DOHH2 (cell line): Measurements from ENCODE around the gene CCR5AS.

Experiments used
- H3F3A ChIP-seq: fragments of 200-600 bp; sonication (generic), shearing (Covaris generic); 2 replicates; pipeline ENCODE4 v1.6.0; 2016; ENCODE audit warnings: antibody characterized with exemption, mild to moderate bottlenecking; ENCODE audit not compliant: control insufficient read depth, insufficient read depth
- H3K27ac ChIP-seq: fragments of 200-600 bp; sonication (generic); 2 replicates; pipeline ENCODE4 v1.5.1; 2014; ENCODE audit warnings: low read depth, mild to moderate bottlenecking, low read length, moderate library complexity
- H3K27me3 ChIP-seq: fragments of 200-600 bp; sonication (generic); 2 replicates; pipeline ENCODE4 v1.6.1; 2014; ENCODE audit warnings: mild to moderate bottlenecking, low read length, mixed read lengths; ENCODE audit not compliant: control insufficient read depth
- H3K36me3 ChIP-seq: fragments of 200-600 bp; sonication (generic); 2 replicates; pipeline ENCODE4 v1.6.1; 2014; ENCODE audit warnings: mild to moderate bottlenecking, low read length, moderate library complexity, mixed read lengths; ENCODE audit not compliant: control insufficient read depth
- H3K4me1 ChIP-seq: fragments of 200-600 bp; sonication (generic); 2 replicates; pipeline ENCODE4 v1.6.1; 2014; ENCODE audit warnings: mild to moderate bottlenecking, low read length, mixed read lengths; ENCODE audit not compliant: control insufficient read depth
- H3K4me2 ChIP-seq: fragments of 200-600 bp; sonication (generic); 2 replicates; pipeline ENCODE4 v1.6.0; 2014; ENCODE audit warnings: mild to moderate bottlenecking, low read length, moderate library complexity
- H3K4me3 ChIP-seq: fragments of 200-600 bp; sonication (generic); 2 replicates; pipeline ENCODE4 v1.5.1; 2014; ENCODE audit warnings: mild to moderate bottlenecking, low read length, mixed read lengths
- H3K79me2 ChIP-seq: fragments of 200-600 bp; sonication (generic); 2 replicates; pipeline ENCODE4 v1.6.1; 2014; ENCODE audit warnings: mild to moderate bottlenecking, low read length, mixed read lengths; ENCODE audit not compliant: control insufficient read depth
- H3K9me2 ChIP-seq: fragments of 200-600 bp; sonication (generic); replicated peaks from 2 replicates; pipeline ENCODE4 v1.6.1; 2014; ENCODE audit warnings: mild to moderate bottlenecking, low read length, mixed read lengths; ENCODE audit not compliant: control insufficient read depth
- H3K9me3 ChIP-seq: fragments of 200-600 bp; sonication (generic); 2 replicates; pipeline ENCODE4 v1.6.1; 2014; ENCODE audit warnings: antibody characterized with exemption, low read length, mixed read lengths; ENCODE audit not compliant: control insufficient read depth, insufficient read depth
- H4K20me1 ChIP-seq: fragments of 200-600 bp; sonication (generic); 2 replicates; pipeline ENCODE4 v1.6.0; 2014; ENCODE audit warnings: low read depth, mild to moderate bottlenecking, antibody characterized with exemption, low read length, moderate library complexity; ENCODE audit not compliant: control insufficient read depth, insufficient read depth
- EZH2phosphoT487 ChIP-seq: fragments of 200-600 bp; sonication (generic); IDR thresholded peaks from 2 replicates; pipeline ENCODE4 v1.6.1; 2017; ENCODE audit warnings: borderline replicate concordance, mild to moderate bottlenecking, antibody characterized with exemption, low read length, moderate library complexity, mixed read lengths
- TF ChIP-seq, protein P1 (sequence below): fragments of 200-600 bp; sonication (generic); IDR thresholded peaks from one replicate; pipeline ENCODE4 v1.5.1; 2014; ENCODE audit warnings: antibody characterized with exemption, mild to moderate bottlenecking, low read depth, low read length; ENCODE audit not compliant: poor library complexity, severe bottlenecking

The CCR5AS gene

DNA sequence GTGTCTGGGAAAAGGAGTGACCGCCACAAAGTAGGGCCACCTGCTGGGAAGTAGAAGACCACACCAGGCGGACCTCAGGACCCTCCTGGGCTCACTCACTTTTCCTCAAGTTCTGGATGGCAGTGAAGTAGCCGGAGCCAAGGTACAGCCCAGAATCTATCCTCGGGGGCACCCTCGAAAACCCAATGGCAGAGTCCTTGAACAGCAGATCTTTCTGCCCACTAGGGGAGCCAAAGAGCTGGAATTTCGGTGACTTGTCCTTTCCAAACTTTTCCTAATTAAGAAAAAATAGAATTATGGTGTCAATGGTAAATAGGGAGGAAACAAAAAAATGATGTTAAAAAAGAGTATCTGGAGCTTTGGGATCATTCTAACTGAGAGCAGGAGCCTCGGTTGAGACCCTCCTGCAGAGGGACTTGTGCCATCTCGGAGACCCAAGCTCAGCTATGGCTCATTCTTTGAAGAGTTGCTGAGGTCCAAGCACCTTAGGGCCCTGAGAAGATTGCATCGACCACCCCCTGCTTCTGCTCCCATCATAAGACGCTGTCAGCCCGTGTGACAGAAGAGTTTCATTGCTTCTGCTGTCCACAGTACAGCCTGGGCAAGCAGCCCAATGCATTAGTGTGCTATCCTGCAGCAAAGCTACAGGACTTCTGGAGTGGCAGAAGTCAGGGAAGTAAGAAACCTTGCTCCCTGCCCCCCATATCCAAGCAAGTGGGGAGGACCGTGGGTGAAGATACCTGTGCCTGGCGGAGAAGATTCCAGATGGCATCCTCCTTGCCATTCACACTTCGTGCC lies 43.1 kb upstream of the CCR5AS start:
- Histone ChIP-seq H3K4me2 (no peak overlapping the region), H3K4me3 (no peak overlapping the region), H3K9me3 (no peaks in the 10 kb centered on the region), H4K20me1 (no peaks in the 10 kb centered on the region), H3K27ac (no peak overlapping the region), H3K4me1 (no peaks in the 10 kb centered on the region), H3F3A (no peaks in the 10 kb centered on the region), H3K36me3 (no peaks in the 10 kb centered on the region), H3K9me2 (no peaks in the 10 kb centered on the region), H3K27me3 (peaks cover 16% of the 10 kb centered on the region), H3K79me2 (no peaks in the 10 kb centered on the region)
- no peak for TF ChIP-seq EZH2phosphoT487
- TF ChIP-seq, protein P1, sequence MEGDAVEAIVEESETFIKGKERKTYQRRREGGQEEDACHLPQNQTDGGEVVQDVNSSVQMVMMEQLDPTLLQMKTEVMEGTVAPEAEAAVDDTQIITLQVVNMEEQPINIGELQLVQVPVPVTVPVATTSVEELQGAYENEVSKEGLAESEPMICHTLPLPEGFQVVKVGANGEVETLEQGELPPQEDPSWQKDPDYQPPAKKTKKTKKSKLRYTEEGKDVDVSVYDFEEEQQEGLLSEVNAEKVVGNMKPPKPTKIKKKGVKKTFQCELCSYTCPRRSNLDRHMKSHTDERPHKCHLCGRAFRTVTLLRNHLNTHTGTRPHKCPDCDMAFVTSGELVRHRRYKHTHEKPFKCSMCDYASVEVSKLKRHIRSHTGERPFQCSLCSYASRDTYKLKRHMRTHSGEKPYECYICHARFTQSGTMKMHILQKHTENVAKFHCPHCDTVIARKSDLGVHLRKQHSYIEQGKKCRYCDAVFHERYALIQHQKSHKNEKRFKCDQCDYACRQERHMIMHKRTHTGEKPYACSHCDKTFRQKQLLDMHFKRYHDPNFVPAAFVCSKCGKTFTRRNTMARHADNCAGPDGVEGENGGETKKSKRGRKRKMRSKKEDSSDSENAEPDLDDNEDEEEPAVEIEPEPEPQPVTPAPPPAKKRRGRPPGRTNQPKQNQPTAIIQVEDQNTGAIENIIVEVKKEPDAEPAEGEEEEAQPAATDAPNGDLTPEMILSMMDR, result peak; percentile 75

DNA sequence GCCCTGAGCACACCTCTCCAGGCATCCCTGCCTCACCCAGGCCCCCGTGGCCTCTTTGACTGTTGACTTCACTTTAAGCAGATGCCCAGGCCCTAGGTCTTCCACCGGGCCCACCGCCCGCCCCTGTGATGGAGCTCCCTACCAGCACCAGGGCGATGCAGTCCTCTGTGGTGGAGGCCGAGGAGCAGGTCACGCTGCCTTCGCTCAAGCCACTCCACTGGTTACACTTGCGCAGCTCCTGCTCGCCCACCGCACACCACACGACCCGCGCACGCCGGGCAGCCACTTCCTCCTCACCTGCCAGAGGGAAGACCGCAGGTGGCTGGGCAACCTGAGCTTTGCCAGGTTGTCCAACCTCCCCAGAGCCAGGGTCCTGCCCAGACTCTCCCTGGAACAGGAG lies 41.9 kb upstream of the CCR5AS start:
- Histone ChIP-seq H3K27me3 (peaks cover 15% of the 10 kb centered on the region), H3K4me3 (no peak overlapping the region), H3K79me2 (no peaks in the 10 kb centered on the region), H3F3A (no peaks in the 10 kb centered on the region), H3K27ac (no peak overlapping the region), H3K4me1 (no peaks in the 10 kb centered on the region), H3K36me3 (no peaks in the 10 kb centered on the region), H3K4me2 (no peak overlapping the region), H3K9me3 (no peaks in the 10 kb centered on the region), H3K9me2 (no peaks in the 10 kb centered on the region), H4K20me1 (no peaks in the 10 kb centered on the region)
- TF ChIP-seq, protein P1, result no peak
- TF ChIP-seq EZH2phosphoT487, result no peak

DNA sequence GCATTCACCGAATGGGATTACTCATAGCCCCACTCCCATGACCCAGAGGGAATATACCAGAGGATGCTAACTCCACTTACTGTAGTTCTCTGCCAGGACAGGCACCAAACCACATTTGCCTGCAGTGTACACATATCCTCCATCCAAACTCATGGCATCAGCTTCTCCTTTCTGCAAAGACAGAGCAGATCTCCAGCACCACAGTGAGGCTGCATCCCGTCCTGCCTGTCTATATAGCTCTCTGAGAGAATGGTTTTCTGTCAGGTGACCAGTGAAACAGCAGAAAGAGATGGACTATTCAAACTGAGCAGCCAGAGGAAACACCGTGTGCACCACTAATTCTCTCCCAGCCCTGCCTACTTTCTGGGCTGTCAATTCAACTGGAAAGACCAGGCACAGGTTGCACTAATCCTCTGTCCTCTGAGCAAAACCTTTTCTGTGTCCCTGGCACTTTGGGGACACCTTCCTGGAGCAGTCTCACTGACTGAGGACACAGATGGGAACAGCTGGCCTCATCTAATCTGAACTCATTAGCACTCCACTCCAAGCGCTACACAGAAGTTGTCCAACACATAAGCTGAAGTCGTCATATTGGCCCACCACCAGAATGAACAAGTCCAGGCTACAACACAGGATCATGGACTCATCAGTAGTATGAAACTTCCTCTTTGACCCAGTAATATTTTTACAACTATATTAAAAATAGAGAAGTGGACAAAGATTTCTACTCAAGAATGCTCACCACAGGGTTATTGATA lies 40.5 kb upstream of the CCR5AS start:
- H3K36me3 ChIP-seq, result no peaks in the 10 kb centered on the region
- no peaks in the 10 kb centered on the region for H3K9me3 ChIP-seq
- no peak overlapping the region for H3K27ac ChIP-seq
- no peaks in the 10 kb centered on the region for H3K9me2 ChIP-seq
- no peaks in the 10 kb centered on the region for H4K20me1 ChIP-seq
- TF ChIP-seq, protein P1, result no peak
- TF ChIP-seq EZH2phosphoT487, result no peak
- H3K4me3 ChIP-seq, result no peak overlapping the region
- H3K79me2 ChIP-seq, result no peaks in the 10 kb centered on the region
- H3K4me1 ChIP-seq, result no peaks in the 10 kb centered on the region
- H3F3A ChIP-seq, result no peaks in the 10 kb centered on the region
- no peak overlapping the region for H3K4me2 ChIP-seq
- H3K27me3 ChIP-seq, result peaks cover 5% of the 10 kb centered on the region
